Vagina (tissue), 2 donors: Measurements from ENCODE around the gene REV3L. TPM values are rescaled to one million over a fixed set of nuclear protein-coding genes. Genes with fewer than 3 reads are reported as not detected.
"Not testable (repeated sequence)": the region's sequence is repeated elsewhere in the genome, so short reads cannot be mapped to it uniquely, and the experiment has no call there.

ENCODE experiments used
- DNase-seq, 2 donors: peaks; one replicate each; pipeline ENCODE4 v3.0.0-alpha.2; 2017; ENCODE audit errors: extremely low spot score in 2 of 2
- H3K27ac ChIP-seq: fragments of 200-600 bp; sonication (generic); one replicate; pipeline ENCODE4 v1.5.1; 2019
- H3K27me3 ChIP-seq: fragments of 200-600 bp; sonication (generic); one replicate; pipeline ENCODE4 v1.5.1; 2019
- H3K36me3 ChIP-seq, 2 donors: fragments of 200-600 bp; sonication (generic); one replicate each; pipeline ENCODE4 v1.5.1; 2017 to 2019
- H3K4me1 ChIP-seq: fragments of 200-600 bp; sonication (generic); one replicate; pipeline ENCODE4 v1.5.1; 2019
- H3K4me3 ChIP-seq, 2 donors: fragments of 200-600 bp; sonication (generic); 1 replicate in 1 of 2; 2 replicates in 1 of 2; pipeline ENCODE4 v1.5.1; 2016 to 2019
- H3K9me3 ChIP-seq: fragments of 200-600 bp; sonication (generic); one replicate; pipeline ENCODE4 v1.5.1; 2019
- POLR2A ChIP-seq, 2 donors: fragments of 450-650 bp; IDR thresholded peaks; one replicate each; pipeline ENCODE4 v1.6.1; 2017; ENCODE audit warnings: antibody characterized with exemption in 2 of 2, mild to moderate bottlenecking in 2 of 2, moderate library complexity in 2 of 2
- POLR2AphosphoS5 ChIP-seq, 2 donors: sonication (generic); formaldehyde crosslinking; IDR thresholded peaks; one replicate each; pipeline ENCODE4 v1.9.0; 2017; ENCODE audit warnings: antibody characterized with exemption in 2 of 2, mild to moderate bottlenecking in 2 of 2, low read depth in 1 of 2; ENCODE audit not compliant: insufficient read depth in 1 of 2
- intact Hi-C: fragments of 100-400 bp; cut with DNase I; formaldehyde crosslinking; loops from one replicate; pipeline ENCODE4 v1.15.1; 2023
- total RNA-seq: library from RNA; depleted of rRNA; stranded (reverse); fragments of >200 nt; gene quantifications from one replicate; pipeline ENCODE4 v1.2.3, GENCODE V29; 2016
- TF ChIP-seq, protein P1 (sequence below), 3 experiments: fragments of 450-650 bp in 2 of 3; fragments of 200-600 bp in 1 of 3; sonication (generic) in 1 of 3; IDR thresholded peaks; one replicate each; pipeline ENCODE4 v1.5.1; 2017 to 2019; ENCODE audit warnings: antibody characterized with exemption in 3 of 3, mild to moderate bottlenecking in 2 of 3, moderate library complexity in 2 of 3

Gene REV3L
- total RNA-seq, 1 donor from 2014 or later = 33.9 TPM

DNA sequence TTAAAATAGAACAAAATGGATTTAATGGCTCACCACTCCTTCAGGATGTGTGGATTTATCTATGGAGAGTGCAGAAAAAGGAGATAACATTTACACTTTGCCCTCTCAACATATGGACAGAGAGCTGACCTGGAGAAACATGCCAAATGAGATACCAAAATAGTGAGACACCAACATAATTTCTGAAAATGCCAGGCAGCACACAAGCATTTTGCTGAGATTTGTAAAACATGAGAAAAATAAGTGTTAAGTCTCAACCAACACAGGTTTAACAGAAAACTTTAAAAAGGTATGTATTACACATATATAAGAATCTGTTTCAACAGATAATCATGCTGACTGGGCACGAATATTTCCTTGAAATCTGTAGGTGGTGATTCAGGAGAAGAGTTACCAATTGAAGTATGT, 145.2 kb downstream of the REV3L start:
- no peak overlapping the region for H3K27ac ChIP-seq
- intact Hi-C loops = no loop called here
- H3K4me1 ChIP-seq = no peaks in the 10 kb centered on the region
- H3K4me3 ChIP-seq = no peak overlapping the region
- peaks cover 0 to 36% of the 10 kb centered on the region in 2 donors for H3K36me3 ChIP-seq
- no peak for TF ChIP-seq POLR2AphosphoS5 (IDR thresholded peaks at IDR 0.05; ENCODE audit: insufficient read depth in 1 of 2, low read depth in 1 of 2)
- no peak for TF ChIP-seq POLR2A (IDR thresholded peaks at IDR 0.05)
- TF ChIP-seq, protein P1, sequence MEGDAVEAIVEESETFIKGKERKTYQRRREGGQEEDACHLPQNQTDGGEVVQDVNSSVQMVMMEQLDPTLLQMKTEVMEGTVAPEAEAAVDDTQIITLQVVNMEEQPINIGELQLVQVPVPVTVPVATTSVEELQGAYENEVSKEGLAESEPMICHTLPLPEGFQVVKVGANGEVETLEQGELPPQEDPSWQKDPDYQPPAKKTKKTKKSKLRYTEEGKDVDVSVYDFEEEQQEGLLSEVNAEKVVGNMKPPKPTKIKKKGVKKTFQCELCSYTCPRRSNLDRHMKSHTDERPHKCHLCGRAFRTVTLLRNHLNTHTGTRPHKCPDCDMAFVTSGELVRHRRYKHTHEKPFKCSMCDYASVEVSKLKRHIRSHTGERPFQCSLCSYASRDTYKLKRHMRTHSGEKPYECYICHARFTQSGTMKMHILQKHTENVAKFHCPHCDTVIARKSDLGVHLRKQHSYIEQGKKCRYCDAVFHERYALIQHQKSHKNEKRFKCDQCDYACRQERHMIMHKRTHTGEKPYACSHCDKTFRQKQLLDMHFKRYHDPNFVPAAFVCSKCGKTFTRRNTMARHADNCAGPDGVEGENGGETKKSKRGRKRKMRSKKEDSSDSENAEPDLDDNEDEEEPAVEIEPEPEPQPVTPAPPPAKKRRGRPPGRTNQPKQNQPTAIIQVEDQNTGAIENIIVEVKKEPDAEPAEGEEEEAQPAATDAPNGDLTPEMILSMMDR (IDR thresholded peaks at IDR 0.05) = no peak
- H3K27me3 ChIP-seq = no peaks in the 10 kb centered on the region
- H3K9me3 ChIP-seq = no peaks in the 10 kb centered on the region
- no peak for DNase-seq

GRCh38 chr6:111329882-111330633, 153.0 kb downstream of the REV3L start:
- H3K27me3 ChIP-seq = no peaks in the 10 kb centered on the region
- DNase-seq = no peak
- H3K27ac ChIP-seq = no peak overlapping the region
- intact Hi-C loops = no loop called here
- TF ChIP-seq, protein P1 (IDR thresholded peaks at IDR 0.05) = no peak
- TF ChIP-seq POLR2A (IDR thresholded peaks at IDR 0.05) = no peak
- no peak for TF ChIP-seq POLR2AphosphoS5 (IDR thresholded peaks at IDR 0.05; ENCODE audit: insufficient read depth in 1 of 2, low read depth in 1 of 2)
- no peaks in the 10 kb centered on the region for H3K9me3 ChIP-seq
- H3K36me3 ChIP-seq = peaks cover 0 to 52% of the 10 kb centered on the region in 2 donors
- H3K4me1 ChIP-seq = no peaks in the 10 kb centered on the region
- no peak overlapping the region for H3K4me3 ChIP-seq

- Histone ChIP-seq H3K27ac (no peak overlapping the region), H3K9me3 (no peaks in the 10 kb centered on the region), H3K4me3 (no peak overlapping the region), H3K4me1 (no peaks in the 10 kb centered on the region), H3K36me3 (peaks cover 0 to 47% of the 10 kb centered on the region in 2 donors), H3K27me3 (no peaks in the 10 kb centered on the region)
- DNase-seq = no peak
- intact Hi-C loops = no loop called here
- TF ChIP-seq POLR2A (IDR thresholded peaks at IDR 0.05) (no peak), POLR2AphosphoS5 (IDR thresholded peaks at IDR 0.05; ENCODE audit: insufficient read depth in 1 of 2, low read depth in 1 of 2) (no peak)
- TF ChIP-seq, protein P1 (IDR thresholded peaks at IDR 0.05) = no peak
Observed at GRCh38 chr6:111326563-111326962, 156.5 kb downstream of the REV3L start.

GRCh38 chr6:111322145-111322544, 160.9 kb downstream of the REV3L start:
- no peak overlapping the region for H3K4me3 ChIP-seq
- H3K27me3 ChIP-seq = no peaks in the 10 kb centered on the region
- intact Hi-C loops = no loop called here
- no peaks in the 10 kb centered on the region for H3K4me1 ChIP-seq
- peaks cover 0 to 47% of the 10 kb centered on the region in 2 donors for H3K36me3 ChIP-seq
- no peak for DNase-seq
- TF ChIP-seq POLR2AphosphoS5 (IDR thresholded peaks at IDR 0.05; ENCODE audit: insufficient read depth in 1 of 2, low read depth in 1 of 2) = no peak
- TF ChIP-seq, protein P1 (IDR thresholded peaks at IDR 0.05) = no peak
- TF ChIP-seq POLR2A (IDR thresholded peaks at IDR 0.05) = no peak
- no peak overlapping the region for H3K27ac ChIP-seq
- H3K9me3 ChIP-seq = no peaks in the 10 kb centered on the region

DNA sequence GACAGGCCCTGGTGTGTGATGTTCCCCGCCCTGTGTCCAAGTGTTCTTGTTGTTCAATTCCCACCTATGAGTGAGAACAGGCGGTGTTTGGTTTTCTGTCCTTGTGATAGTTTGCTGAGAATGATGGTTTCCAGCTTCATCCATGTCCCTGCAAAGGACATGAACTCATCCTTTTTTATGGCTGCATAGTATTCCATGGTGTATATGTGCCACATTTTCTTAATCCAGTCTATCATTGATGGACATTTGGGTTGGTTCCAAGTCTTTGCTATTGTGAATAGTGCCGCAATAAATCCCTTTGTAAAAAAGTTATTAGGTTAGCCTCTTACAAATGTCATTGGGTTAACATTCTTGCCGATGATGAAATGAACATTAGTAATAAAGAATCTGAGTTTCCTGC, 175.1 kb downstream of the REV3L start:
- peaks cover 7 to 63% of the 10 kb centered on the region in 2 donors for H3K36me3 ChIP-seq
- DNase-seq, H3K27ac ChIP-seq, H3K4me3 ChIP-seq, H3K27me3 ChIP-seq, H3K4me1 ChIP-seq, H3K9me3 ChIP-seq, intact Hi-C loops: not testable (repeated sequence)
